CD4-positive, alpha-beta T cell (primary cell): ENCODE data around the gene PKNOX2. TPM values are rescaled to one million over a fixed set of nuclear protein-coding genes. Genes with fewer than 3 reads are reported as not detected.

ENCODE experiments used
- ATAC-seq: fragments of 200-7000 bp; cut with Tn5 transposase; one replicate; pipeline ENCODE4 v1.10.0; 2022; ENCODE audit warnings: mild to moderate bottlenecking; ENCODE audit not compliant: poor library complexity
- CTCF ChIA-PET: fragments of 350-600 bp; sonication (Branson Sonifier 250); formaldehyde crosslinking; loops from one replicate; lab custom pipeline; 2021; ENCODE audit warnings: antibody characterized with exemption, inconsistent platforms; lab: Charles Lee
- POLR2A ChIA-PET: fragments of 350-600 bp; sonication (Branson Sonifier 250); formaldehyde crosslinking; loops from one replicate; lab custom pipeline; 2021; ENCODE audit warnings: antibody characterized with exemption, inconsistent platforms; lab: Charles Lee
- DNase-seq, 14 experiments: peaks; one replicate each; pipeline ENCODE4 v3.0.0-alpha.2; 2013 to 2020; ENCODE audit warnings: mixed read lengths in 2 of 14
- H3K27ac ChIP-seq, 2 donors: one replicate each; pipeline versions ENCODE4 v1.5.1 to v1.7.0; 2013; ENCODE audit warnings: low read length in 2 of 2, low read depth in 1 of 2, mild to moderate bottlenecking in 1 of 2
- H3K27me3 ChIP-seq, 2 experiments: 1 replicate in 1 of 2; 2 replicates in 1 of 2; pipeline versions ENCODE4 v1.6.1 to v1.7.0; 2013; ENCODE audit warnings: low read length in 2 of 2, control low read depth in 1 of 2, mild to moderate bottlenecking in 1 of 2, moderate library complexity in 1 of 2; ENCODE audit not compliant: insufficient read depth in 2 of 2, control insufficient read depth in 1 of 2
- H3K36me3 ChIP-seq: one replicate; pipeline ENCODE4 v1.6.1; 2013; ENCODE audit warnings: low read length, control low read depth; ENCODE audit not compliant: insufficient read depth
- H3K4me1 ChIP-seq: one replicate; pipeline ENCODE4 v1.6.1; 2013; ENCODE audit warnings: low read length, control low read depth; ENCODE audit not compliant: insufficient read depth
- H3K4me3 ChIP-seq: one replicate; pipeline ENCODE4 v1.5.1; 2013; ENCODE audit warnings: mild to moderate bottlenecking, low read length, moderate library complexity
- H3K9me3 ChIP-seq, 2 experiments: 1 replicate in 1 of 2; 2 replicates in 1 of 2; pipeline versions ENCODE4 v1.6.1 to v1.7.0; 2013; ENCODE audit warnings: low read length in 2 of 2, mild to moderate bottlenecking in 2 of 2, control low read depth in 1 of 2, moderate library complexity in 1 of 2; ENCODE audit not compliant: control insufficient read depth in 1 of 2, insufficient read depth in 1 of 2
- H3K27ac Mint-ChIP-seq: one replicate; pipeline ENCODE4 v1.8.0; 2020; ENCODE audit warnings: mixed read lengths
- H3K27me3 Mint-ChIP-seq: one replicate; pipeline ENCODE4 v1.8.0; 2021; ENCODE audit warnings: mixed read lengths
- H3K36me3 Mint-ChIP-seq: one replicate; pipeline ENCODE4 v1.8.0; 2021; ENCODE audit warnings: low read depth, mixed read lengths
- H3K4me1 Mint-ChIP-seq: one replicate; pipeline ENCODE4 v1.8.0; 2021; ENCODE audit warnings: low read depth, mixed read lengths
- H3K4me3 Mint-ChIP-seq: one replicate; pipeline ENCODE4 v1.8.0; 2020; ENCODE audit warnings: mild to moderate bottlenecking, mixed read lengths
- H3K9me3 Mint-ChIP-seq: one replicate; pipeline ENCODE4 v1.8.0; 2020; ENCODE audit warnings: mixed read lengths
- CTCF ChIP-seq: fragments of 200-600 bp; IDR thresholded peaks from one replicate; pipeline ENCODE4 v1.8.0; 2022; ENCODE audit warnings: antibody characterized with exemption, mild to moderate bottlenecking
- intact Hi-C, 2 experiments: fragments of 100-400 bp; cut with DNase I in 1 of 2; cut with micrococcal nuclease in 1 of 2; formaldehyde crosslinking; loops; one replicate each; pipeline versions ENCODE4 v1.15.1 to v1.9.0; 2023 to 2025; cut with DNase I, micrococcal nuclease
- total RNA-seq, 174 experiments: library from RNA in 2 of 174; stranded (reverse) in 2 of 174; gene quantifications; one replicate each; pipeline ENCODE4 v1.2.3 and lab custom pipeline; 2021 to 2026

Gene PKNOX2
- total RNA-seq, 2 experiments from 2014 or later, result not detected

- H3K4me1 ChIP-seq, result peaks cover 22% of the 10 kb centered on the region
- no peak overlapping the region for H3K27ac Mint-ChIP-seq
- H3K9me3 Mint-ChIP-seq, result no peaks in the 10 kb centered on the region
- ATAC-seq (no peak), DNase-seq (peak in 3 of 14 experiments; percentile 10 to 22 (median 22))
- H3K27me3 ChIP-seq, result peaks cover 56 to 59% of the 10 kb centered on the region in 2 experiments
- peak overlapping the region; percentile 57 for H3K4me3 ChIP-seq
- H3K4me3 Mint-ChIP-seq, result peak overlapping the region; percentile 85
- POLR2A ChIA-PET, result no interaction called here
- no peak for TF ChIP-seq CTCF
- intact Hi-C loops, result no loop called here
- no peaks in the 10 kb centered on the region for H3K36me3 Mint-ChIP-seq
- H3K4me1 Mint-ChIP-seq, result peaks cover 21% of the 10 kb centered on the region
- CTCF ChIA-PET, result interaction anchor here (1.7 kb wide), 1 partner anchor 24 kb away, joined by 5 read pairs; no protein-coding TSS in a partner anchor
- no peak overlapping the region for H3K27ac ChIP-seq
- H3K36me3 ChIP-seq, result no peaks in the 10 kb centered on the region
- peaks cover 0 to 15% of the 10 kb centered on the region in 2 experiments for H3K9me3 ChIP-seq
- peaks cover 88% of the 10 kb centered on the region for H3K27me3 Mint-ChIP-seq
These were observed 1.6 kb downstream of the PKNOX2 start for GRCh38 chr11:125165843-125166763.

- H3K36me3 ChIP-seq, result no peaks in the 10 kb centered on the region
- Mint-ChIP-seq H3K9me3 (no peaks in the 10 kb centered on the region), H3K4me1 (peaks cover 21% of the 10 kb centered on the region), H3K27me3 (peaks cover 91% of the 10 kb centered on the region), H3K4me3 (peak overlapping the region; percentile 63), H3K36me3 (no peaks in the 10 kb centered on the region), H3K27ac (no peak overlapping the region)
- ChIA-PET POLR2A (no interaction called here), CTCF (no interaction called here)
- intact Hi-C loops, result no loop called here
- TF ChIP-seq CTCF, result no peak
- no peak overlapping the region for H3K4me3 ChIP-seq
- H3K9me3 ChIP-seq, result peaks cover 0 to 15% of the 10 kb centered on the region in 2 experiments
- H3K27me3 ChIP-seq, result peaks cover 61 to 62% of the 10 kb centered on the region in 2 experiments
- no peak for ATAC-seq
- H3K4me1 ChIP-seq, result peaks cover 22% of the 10 kb centered on the region
- no peak for DNase-seq
- no peak overlapping the region for H3K27ac ChIP-seq
These were observed 2.3 kb downstream of the PKNOX2 start for GRCh38 chr11:125166764-125167291.

- Mint-ChIP-seq H3K36me3 (no peaks in the 10 kb centered on the region), H3K27ac (no peak overlapping the region), H3K4me3 (no peak overlapping the region), H3K9me3 (no peaks in the 10 kb centered on the region), H3K27me3 (peaks cover 91% of the 10 kb centered on the region), H3K4me1 (peaks cover 21% of the 10 kb centered on the region)
- Histone ChIP-seq H3K9me3 (peaks cover 0 to 15% of the 10 kb centered on the region in 2 experiments), H3K4me1 (peaks cover 22% of the 10 kb centered on the region), H3K27ac (no peak overlapping the region), H3K36me3 (no peaks in the 10 kb centered on the region), H3K27me3 (peaks cover 61 to 66% of the 10 kb centered on the region in 2 experiments), H3K4me3 (no peak overlapping the region)
- CTCF ChIA-PET, result no interaction called here
- DNase-seq (no peak), ATAC-seq (no peak)
- POLR2A ChIA-PET, result no interaction called here
- no peak for TF ChIP-seq CTCF
- intact Hi-C loops, result no loop called here
These were observed 2.9 kb downstream of the PKNOX2 start for GRCh38 chr11:125167292-125167953.
